Mucosa of rectum (tissue), 2 donors: ENCODE measurements around the gene TMEM176B.

Experiments used
- H3K27ac ChIP-seq, 2 donors: one replicate each; pipeline ENCODE4 v1.7.0; 2013; ENCODE audit warnings: inconsistent platforms in 2 of 2, low read depth in 2 of 2, low read length in 2 of 2
- H3K27me3 ChIP-seq, 2 donors: one replicate each; pipeline ENCODE4 v1.7.0; 2013; ENCODE audit warnings: low read length in 2 of 2; ENCODE audit not compliant: control insufficient read depth in 2 of 2, insufficient read depth in 2 of 2
- H3K36me3 ChIP-seq, 2 donors: one replicate each; pipeline ENCODE4 v1.7.0; 2013; ENCODE audit warnings: low read length in 2 of 2; ENCODE audit not compliant: control insufficient read depth in 2 of 2, insufficient read depth in 2 of 2
- H3K4me1 ChIP-seq, 2 donors: one replicate each; pipeline ENCODE4 v1.7.0; 2013; ENCODE audit warnings: low read length in 2 of 2, mild to moderate bottlenecking in 1 of 2; ENCODE audit not compliant: control insufficient read depth in 2 of 2, insufficient read depth in 2 of 2
- H3K4me3 ChIP-seq, 2 donors: one replicate each; pipeline ENCODE4 v1.7.0; 2013; ENCODE audit warnings: low read length in 2 of 2
- H3K9ac ChIP-seq, 2 donors: one replicate each; pipeline ENCODE4 v1.7.0; 2013; ENCODE audit warnings: low read length in 2 of 2, low read depth in 1 of 2, mild to moderate bottlenecking in 1 of 2
- H3K9me3 ChIP-seq, 2 donors: one replicate each; pipeline ENCODE4 v1.7.0; 2013; ENCODE audit warnings: low read length in 2 of 2; ENCODE audit not compliant: control insufficient read depth in 2 of 2
- donor health status: healthy.
- donor health status: Normal muscosa, but diverticular disease.

TMEM176B gene

GRCh38 chr7:150754951-150755350, 45.2 kb downstream of the TMEM176B start:
- Histone ChIP-seq H3K9ac (no peak overlapping the region), H3K36me3 (no peaks in the 10 kb centered on the region), H3K9me3 (no peaks in the 10 kb centered on the region), H3K4me3 (no peak overlapping the region), H3K27me3 (no peaks in the 10 kb centered on the region), H3K4me1 (peaks cover 2 to 3% of the 10 kb centered on the region in 2 donors), H3K27ac (peak overlapping the region; percentile 32 to 33)

DNA sequence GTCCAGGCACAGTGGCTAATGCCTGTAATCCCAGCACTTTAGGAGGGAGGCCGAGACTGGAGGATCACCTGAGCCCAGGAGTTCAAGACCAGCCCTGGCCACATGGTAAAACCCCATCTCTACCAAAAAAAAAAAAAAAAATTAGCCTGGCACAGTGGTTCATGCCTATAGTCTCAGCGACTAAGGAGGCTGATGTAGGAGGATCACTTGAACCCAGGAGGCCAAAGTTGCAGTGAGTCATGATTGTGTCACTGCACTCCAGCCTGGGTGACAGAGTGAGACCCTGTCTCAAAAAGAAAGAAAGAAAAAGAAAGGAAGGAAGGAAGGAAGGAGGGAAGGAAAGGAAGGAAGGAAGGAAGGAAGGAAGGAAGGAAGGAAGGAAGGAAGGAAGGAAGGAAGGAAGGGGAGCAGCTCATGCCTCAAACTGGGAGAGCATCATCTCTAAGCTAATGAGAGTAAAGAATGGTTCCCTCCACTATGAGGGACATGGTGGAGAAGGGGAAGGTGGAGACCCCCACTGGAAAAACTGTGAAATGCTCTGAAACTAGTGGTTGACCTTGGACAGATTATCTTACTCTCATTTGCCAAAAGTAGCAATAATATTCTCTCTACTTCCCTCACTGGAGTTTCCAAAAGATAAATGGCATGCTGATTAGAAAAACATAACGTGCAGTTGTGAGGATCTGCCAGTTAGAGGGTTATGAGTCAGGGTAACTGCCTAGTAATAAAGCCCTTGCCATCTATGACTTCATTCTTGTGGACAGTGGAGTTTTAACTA, 46.1 kb downstream of the TMEM176B start:
- Histone ChIP-seq H3K9ac (no peak overlapping the region), H3K36me3 (no peaks in the 10 kb centered on the region), H3K27ac (no peak overlapping the region), H3K27me3 (no peaks in the 10 kb centered on the region), H3K4me1 (peaks cover 2 to 3% of the 10 kb centered on the region in 2 donors), H3K4me3 (no peak overlapping the region), H3K9me3 (no peaks in the 10 kb centered on the region)

- Histone ChIP-seq H3K4me1 (peaks cover 2 to 3% of the 10 kb centered on the region in 2 donors), H3K27ac (no peak overlapping the region), H3K9me3 (no peaks in the 10 kb centered on the region), H3K27me3 (no peaks in the 10 kb centered on the region), H3K36me3 (no peaks in the 10 kb centered on the region), H3K9ac (no peak overlapping the region), H3K4me3 (no peak overlapping the region)
Observed at GRCh38 chr7:150753239-150753638, 46.9 kb downstream of the TMEM176B start.

- no peak overlapping the region for H3K9ac ChIP-seq
- H3K4me1 ChIP-seq: peaks cover 2 to 3% of the 10 kb centered on the region in 2 donors
- H3K27ac ChIP-seq: no peak overlapping the region
- H3K36me3 ChIP-seq: no peaks in the 10 kb centered on the region
- H3K27me3 ChIP-seq: no peaks in the 10 kb centered on the region
- no peak overlapping the region for H3K4me3 ChIP-seq
- H3K9me3 ChIP-seq: no peaks in the 10 kb centered on the region
Observed at GRCh38 chr7:150751702-150752101, 48.5 kb downstream of the TMEM176B start.

GRCh38 chr7:150748376-150748775, 51.8 kb downstream of the TMEM176B start:
- peaks cover 0 to 2% of the 10 kb centered on the region in 2 donors for H3K4me1 ChIP-seq
- H3K27ac ChIP-seq: peak overlapping the region in 1 of 2 donors; percentile 23
- H3K9ac ChIP-seq: no peak overlapping the region
- H3K4me3 ChIP-seq: no peak overlapping the region
- H3K9me3 ChIP-seq: no peaks in the 10 kb centered on the region
- no peaks in the 10 kb centered on the region for H3K27me3 ChIP-seq
- H3K36me3 ChIP-seq: no peaks in the 10 kb centered on the region

GRCh38 chr7:150746921-150747320, 53.2 kb downstream of the TMEM176B start:
- Histone ChIP-seq H3K9me3 (no peaks in the 10 kb centered on the region), H3K9ac (no peak overlapping the region), H3K36me3 (peaks cover 0 to 8% of the 10 kb centered on the region in 2 donors), H3K4me3 (no peak overlapping the region), H3K27me3 (no peaks in the 10 kb centered on the region), H3K27ac (no peak overlapping the region), H3K4me1 (peaks cover 2 to 3% of the 10 kb centered on the region in 2 donors)

GRCh38 chr7:150745876-150746275, 54.3 kb downstream of the TMEM176B start:
- H3K27ac ChIP-seq: no peak overlapping the region
- H3K4me1 ChIP-seq: peaks cover 2 to 3% of the 10 kb centered on the region in 2 donors
- no peaks in the 10 kb centered on the region for H3K9me3 ChIP-seq

GRCh38 chr7:150745086-150745485, 55.1 kb downstream of the TMEM176B start:
- Histone ChIP-seq H3K27me3 (peaks cover 0 to under 1% of the 10 kb centered on the region in 2 donors), H3K9me3 (no peaks in the 10 kb centered on the region), H3K27ac (no peak overlapping the region), H3K4me1 (peaks cover under 1 to 3% of the 10 kb centered on the region in 2 donors), H3K36me3 (peaks cover 0 to 8% of the 10 kb centered on the region in 2 donors), H3K9ac (no peak overlapping the region), H3K4me3 (no peak overlapping the region)

More at GRCh38 chr7:150745876-150746275, 54.3 kb downstream of the TMEM176B start:
- Histone ChIP-seq H3K27me3 (no peaks in the 10 kb centered on the region), H3K36me3 (peaks cover 0 to 8% of the 10 kb centered on the region in 2 donors), H3K9ac (no peak overlapping the region), H3K4me3 (no peak overlapping the region)

- peaks cover 0 to 3% of the 10 kb centered on the region in 2 donors for H3K4me1 ChIP-seq
- H3K36me3 ChIP-seq: peaks cover 0 to 8% of the 10 kb centered on the region in 2 donors
- H3K27ac ChIP-seq: no peak overlapping the region
- peaks cover 0 to 3% of the 10 kb centered on the region in 2 donors for H3K27me3 ChIP-seq
- H3K9ac ChIP-seq: no peak overlapping the region
- no peak overlapping the region for H3K4me3 ChIP-seq
- H3K9me3 ChIP-seq: no peaks in the 10 kb centered on the region
Observed at GRCh38 chr7:150744041-150744656, 56.0 kb downstream of the TMEM176B start.

DNA sequence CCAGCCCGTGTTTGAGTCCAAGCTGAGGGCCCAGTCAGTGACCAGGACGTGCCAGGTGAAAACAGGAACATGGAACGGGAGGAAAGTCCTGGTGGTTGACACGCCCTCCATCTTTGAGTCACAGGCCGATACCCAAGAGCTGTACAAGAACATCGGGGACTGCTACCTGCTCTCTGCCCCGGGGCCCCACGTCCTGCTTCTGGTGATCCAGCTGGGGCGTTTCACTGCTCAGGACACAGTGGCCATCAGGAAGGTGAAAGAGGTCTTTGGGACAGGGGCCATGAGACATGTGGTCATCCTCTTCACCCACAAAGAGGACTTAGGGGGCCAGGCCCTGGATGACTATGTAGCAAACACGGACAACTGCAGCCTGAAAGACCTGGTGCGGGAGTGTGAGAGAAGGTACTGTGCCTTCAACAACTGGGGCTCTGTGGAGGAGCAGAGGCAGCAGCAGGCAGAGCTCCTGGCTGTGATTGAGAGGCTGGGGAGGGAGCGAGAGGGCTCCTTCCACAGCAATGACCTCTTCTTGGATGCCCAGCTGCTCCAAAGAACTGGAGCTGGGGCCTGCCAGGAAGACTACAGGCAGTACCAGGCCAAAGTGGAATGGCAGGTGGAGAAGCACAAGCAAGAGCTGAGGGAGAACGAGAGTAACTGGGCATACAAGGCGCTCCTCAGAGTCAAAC, 57.7 kb downstream of the TMEM176B start:
- Histone ChIP-seq H3K36me3 (peaks cover 0 to 8% of the 10 kb centered on the region in 2 donors), H3K9ac (no peak overlapping the region), H3K9me3 (no peaks in the 10 kb centered on the region), H3K27me3 (peaks cover 0 to 3% of the 10 kb centered on the region in 2 donors), H3K27ac (peak overlapping the region in 1 of 2 donors; percentile 1), H3K4me1 (peaks cover 0 to 3% of the 10 kb centered on the region in 2 donors), H3K4me3 (peak overlapping the region in 1 of 2 donors; percentile 46)
